CD8-positive, alpha-beta memory T cell (primary cell): ENCODE measurements around the gene IDH1. TPM values are rescaled to one million over a fixed set of nuclear protein-coding genes. Genes with fewer than 3 reads are reported as not detected.
"Not testable (repeated sequence)": the region's sequence is repeated elsewhere in the genome, so short reads cannot be mapped to it uniquely, and the experiment has no call there.

Experiments used
- CTCF ChIA-PET: fragments of 350-600 bp; sonication (Branson Sonifier 250); formaldehyde crosslinking; loops from one replicate; lab custom pipeline; 2021; ENCODE audit warnings: antibody characterized with exemption; lab: Charles Lee
- POLR2A ChIA-PET: fragments of 350-600 bp; sonication (Branson Sonifier 250); formaldehyde crosslinking; loops from one replicate; lab custom pipeline; 2021; ENCODE audit warnings: antibody characterized with exemption; lab: Charles Lee
- DNase-seq, 5 donors: peaks; one replicate each; pipeline versions ENCODE4 v3.0.0 to v3.0.0-alpha.2; 2020 to 2022; ENCODE audit warnings: mixed read lengths in 1 of 5
- H3K27ac ChIP-seq: one replicate; pipeline ENCODE4 v1.7.0; 2013; ENCODE audit warnings: low read depth, mild to moderate bottlenecking, low read length, moderate library complexity
- H3K27me3 ChIP-seq: 2 replicates; pipeline ENCODE4 v1.7.0; 2013; ENCODE audit warnings: low read length, mild to moderate bottlenecking; ENCODE audit not compliant: insufficient read depth, poor library complexity, severe bottlenecking
- H3K36me3 ChIP-seq: 2 replicates; pipeline ENCODE4 v1.7.0; 2013; ENCODE audit warnings: mild to moderate bottlenecking, low read length, moderate library complexity; ENCODE audit not compliant: insufficient read depth
- H3K4me1 ChIP-seq: 2 replicates; pipeline ENCODE4 v1.7.0; 2013; ENCODE audit warnings: mild to moderate bottlenecking, low read length, moderate library complexity; ENCODE audit not compliant: insufficient read depth
- H3K4me3 ChIP-seq: 2 replicates; pipeline ENCODE4 v1.7.0; 2013; ENCODE audit warnings: mild to moderate bottlenecking, low read length
- H3K9me3 ChIP-seq: 2 replicates; pipeline ENCODE4 v1.7.0; 2013; ENCODE audit warnings: mild to moderate bottlenecking, low read length
- H3K27ac Mint-ChIP-seq, 8 donors: one replicate each; pipeline ENCODE4 v1.8.0; 2020 to 2021; ENCODE audit warnings: mixed read lengths in 8 of 8, mild to moderate bottlenecking in 6 of 8, inconsistent platforms in 3 of 8, moderate library complexity in 3 of 8
- H3K27me3 Mint-ChIP-seq, 2 donors: one replicate each; pipeline ENCODE4 v1.8.0; 2020 to 2021; ENCODE audit warnings: mixed read lengths in 2 of 2, mild to moderate bottlenecking in 1 of 2, moderate library complexity in 1 of 2
- H3K36me3 Mint-ChIP-seq, 3 donors: one replicate each; pipeline ENCODE4 v1.8.0; 2020 to 2021; ENCODE audit warnings: mixed read lengths in 3 of 3, inconsistent platforms in 1 of 3, mild to moderate bottlenecking in 1 of 3
- H3K4me1 Mint-ChIP-seq, 3 donors: one replicate each; pipeline ENCODE4 v1.8.0; 2020 to 2021; ENCODE audit warnings: mixed read lengths in 3 of 3, inconsistent platforms in 1 of 3, mild to moderate bottlenecking in 1 of 3
- H3K4me3 Mint-ChIP-seq, 7 donors: one replicate each; pipeline ENCODE4 v1.8.0; 2020 to 2021; ENCODE audit warnings: mixed read lengths in 7 of 7, mild to moderate bottlenecking in 6 of 7, moderate library complexity in 4 of 7, inconsistent platforms in 2 of 7
- H3K9me3 Mint-ChIP-seq, 5 donors: one replicate each; pipeline ENCODE4 v1.8.0; 2020 to 2022; ENCODE audit warnings: mixed read lengths in 5 of 5, mild to moderate bottlenecking in 3 of 5, moderate library complexity in 2 of 5, inconsistent platforms in 1 of 5
- polyA plus RNA-seq: library from polyadenylated mRNA; unstranded; fragments of 300-500 nt; fragmentation: Illumina TruSeq; gene quantifications from one replicate; pipeline ENCODE4 v1.2.3, GENCODE V29; 2021
- total RNA-seq, 2 experiments: library from RNA; stranded (reverse); gene quantifications; one replicate each; pipeline ENCODE4 v1.2.3, GENCODE V29; 2021

IDH1 gene
- total and polyA plus RNA-seq, 3 experiments from 2014 or later: 5.8 to 21.5 (median 18.9) TPM

DNA sequence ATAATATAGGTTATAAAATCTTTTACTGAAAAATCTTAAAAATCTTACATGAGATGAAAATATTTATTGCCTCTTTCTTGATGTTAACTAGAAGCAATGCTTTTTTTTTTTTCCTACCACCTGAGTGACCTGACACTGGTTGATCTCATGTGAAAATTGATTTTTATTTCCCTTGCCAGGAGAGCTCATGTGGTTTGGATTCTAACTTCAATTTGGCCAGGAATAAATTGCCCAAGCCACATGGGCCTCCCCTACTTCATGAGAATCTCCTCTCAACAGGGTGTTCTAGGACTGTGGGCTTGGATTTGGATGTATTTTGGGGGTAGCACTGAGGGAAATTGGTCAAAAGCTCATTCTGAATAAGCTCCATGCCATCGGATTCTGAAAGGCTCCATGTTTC lies 20.1 kb downstream of the IDH1 start:
- H3K4me1 ChIP-seq: no peaks in the 10 kb centered on the region
- peaks cover 18 to 45% (median 35%) of the 10 kb centered on the region in 3 donors for H3K36me3 Mint-ChIP-seq
- peaks cover 0 to 4% of the 10 kb centered on the region in 2 donors for H3K27me3 Mint-ChIP-seq
- H3K9me3 Mint-ChIP-seq: peaks cover 5 to 12% (median 10%) of the 10 kb centered on the region in 5 donors
- no peaks in the 10 kb centered on the region for H3K4me1 Mint-ChIP-seq
- no peaks in the 10 kb centered on the region for H3K27me3 ChIP-seq
- ChIA-PET CTCF (no interaction called here), POLR2A (no interaction called here)
- H3K4me3 ChIP-seq: no peak overlapping the region
- no peak for DNase-seq
- H3K9me3 ChIP-seq: no peaks in the 10 kb centered on the region
- no peak overlapping the region for H3K27ac Mint-ChIP-seq
- no peak overlapping the region for H3K4me3 Mint-ChIP-seq
- no peak overlapping the region for H3K27ac ChIP-seq
- H3K36me3 ChIP-seq: peaks cover 9% of the 10 kb centered on the region

DNA sequence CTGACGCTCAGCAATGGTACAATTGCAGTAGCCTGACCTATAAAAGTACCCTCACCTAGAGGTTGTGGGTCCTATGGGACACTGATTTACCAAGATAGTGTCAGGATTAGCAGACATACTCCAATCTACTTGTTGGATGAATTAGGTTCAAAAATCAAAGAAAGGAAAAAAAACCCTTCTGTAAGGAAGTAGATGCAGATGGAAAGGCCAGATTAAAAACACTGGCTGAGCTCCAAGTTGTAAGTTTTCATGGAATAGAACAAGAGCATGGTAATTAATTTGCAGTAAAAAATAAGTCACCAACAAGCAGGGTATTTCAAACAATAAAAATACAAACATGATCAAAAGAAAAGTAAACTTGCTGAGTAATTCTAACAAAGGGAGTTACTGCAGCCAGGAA lies 26.4 kb downstream of the IDH1 start:
- Mint-ChIP-seq H3K27ac (peak overlapping the region in 1 of 8 donors; percentile 22), H3K4me1 (no peaks in the 10 kb centered on the region), H3K4me3 (no peak overlapping the region), H3K36me3 (peaks cover 0 to 6% (median 0%) of the 10 kb centered on the region in 3 donors), H3K27me3 (peaks cover 6% of the 10 kb centered on the region in 2 donors), H3K9me3 (peaks cover 5 to 10% (median 6%) of the 10 kb centered on the region in 5 donors)
- no peak for DNase-seq
- Histone ChIP-seq H3K36me3 (no peaks in the 10 kb centered on the region), H3K4me1 (no peaks in the 10 kb centered on the region), H3K9me3 (no peaks in the 10 kb centered on the region), H3K27me3 (no peaks in the 10 kb centered on the region), H3K4me3 (no peak overlapping the region), H3K27ac (no peak overlapping the region)
- ChIA-PET POLR2A (no interaction called here), CTCF (interaction anchor here (0.9 kb wide), 1 partner anchor 53 kb away, joined by 3 read pairs; no protein-coding TSS in a partner anchor)

DNA sequence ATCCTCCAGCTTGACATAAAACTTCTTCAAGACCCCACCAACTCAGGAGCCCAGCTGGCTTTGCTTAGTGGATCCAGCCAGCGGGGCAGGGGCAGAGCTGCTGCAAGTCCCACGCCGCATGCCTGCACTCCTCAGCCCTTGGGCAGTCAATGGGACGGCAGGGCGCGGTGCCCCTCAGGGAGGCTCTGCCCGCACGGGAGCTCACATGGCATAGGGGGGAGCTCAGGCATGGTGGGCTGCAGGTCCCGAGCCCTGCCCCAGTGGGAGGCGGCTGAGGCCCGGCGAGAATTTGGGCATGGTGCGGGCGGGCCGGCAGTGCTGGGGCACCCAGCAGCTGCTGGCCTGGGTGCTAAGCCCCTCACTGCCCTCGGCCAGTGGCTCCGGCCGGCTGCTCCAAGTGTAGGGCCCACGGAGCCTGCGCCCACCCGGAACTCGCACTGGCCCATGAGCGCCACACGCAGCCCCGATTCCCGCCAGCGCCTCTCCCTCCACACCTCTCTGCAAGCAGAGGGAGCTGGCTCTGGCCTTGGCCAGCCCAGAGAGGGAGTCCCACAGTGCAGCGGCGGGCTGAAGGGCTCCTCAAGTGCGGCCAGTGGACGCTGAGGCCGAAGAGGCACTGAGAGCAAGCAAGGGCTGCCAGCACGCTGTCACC lies 27.2 kb downstream of the IDH1 start:
- Mint-ChIP-seq H3K36me3 (peaks cover 0 to 6% (median 0%) of the 10 kb centered on the region in 3 donors), H3K27ac (no peak overlapping the region), H3K9me3 (peaks cover 5 to 10% (median 6%) of the 10 kb centered on the region in 5 donors), H3K4me1 (no peaks in the 10 kb centered on the region), H3K4me3 (no peak overlapping the region), H3K27me3 (peaks cover 6% of the 10 kb centered on the region in 2 donors)
- H3K9me3 ChIP-seq: no peaks in the 10 kb centered on the region
- no peak for DNase-seq
- H3K27me3 ChIP-seq: no peaks in the 10 kb centered on the region
- POLR2A ChIA-PET: no interaction called here
- no peaks in the 10 kb centered on the region for H3K36me3 ChIP-seq
- no peak overlapping the region for H3K4me3 ChIP-seq
- no peaks in the 10 kb centered on the region for H3K4me1 ChIP-seq
- H3K27ac ChIP-seq: no peak overlapping the region
- CTCF ChIA-PET: interaction anchor here (0.6 to 0.9 kb wide), 2 partner anchors 27 to 407 kb away, joined by 3 to 5 read pairs; no protein-coding TSS in a partner anchor

DNA sequence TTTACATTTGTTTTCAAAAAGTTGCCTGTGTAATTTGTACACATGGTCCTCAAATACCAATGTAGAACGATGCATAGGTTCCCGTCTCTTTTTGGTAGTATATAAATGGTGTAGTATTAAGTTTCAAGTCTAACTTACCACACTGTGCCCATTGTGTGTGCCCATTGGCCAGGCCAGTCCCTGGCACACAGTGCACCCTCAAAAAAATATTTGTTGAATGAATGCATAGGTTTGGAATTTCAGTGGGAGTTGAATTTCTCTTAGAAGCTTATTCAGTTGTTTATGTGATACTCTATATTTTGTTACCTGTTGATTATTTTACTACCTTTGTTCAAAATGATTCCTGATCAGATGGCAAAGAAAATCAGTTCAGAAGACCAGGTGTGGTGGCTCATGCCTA lies 30.1 kb downstream of the IDH1 start:
- H3K4me3 Mint-ChIP-seq: no peak overlapping the region
- H3K9me3 Mint-ChIP-seq: peaks cover 0 to 3% (median 0%) of the 10 kb centered on the region in 5 donors
- H3K27me3 Mint-ChIP-seq: peaks cover 3 to 11% of the 10 kb centered on the region in 2 donors
- CTCF ChIA-PET: interaction anchor here (0.6 kb wide), 1 partner anchor 454 kb away, joined by 3 read pairs; no protein-coding TSS in a partner anchor
- H3K36me3 Mint-ChIP-seq: peaks cover 0 to under 1% (median 0%) of the 10 kb centered on the region in 3 donors
- Histone ChIP-seq H3K4me3 (no peak overlapping the region), H3K9me3 (no peaks in the 10 kb centered on the region), H3K36me3 (no peaks in the 10 kb centered on the region), H3K27ac (no peak overlapping the region), H3K27me3 (no peaks in the 10 kb centered on the region), H3K4me1 (no peaks in the 10 kb centered on the region)
- no peak for DNase-seq
- H3K4me1 Mint-ChIP-seq: no peaks in the 10 kb centered on the region
- H3K27ac Mint-ChIP-seq: no peak overlapping the region
- POLR2A ChIA-PET: no interaction called here

DNA sequence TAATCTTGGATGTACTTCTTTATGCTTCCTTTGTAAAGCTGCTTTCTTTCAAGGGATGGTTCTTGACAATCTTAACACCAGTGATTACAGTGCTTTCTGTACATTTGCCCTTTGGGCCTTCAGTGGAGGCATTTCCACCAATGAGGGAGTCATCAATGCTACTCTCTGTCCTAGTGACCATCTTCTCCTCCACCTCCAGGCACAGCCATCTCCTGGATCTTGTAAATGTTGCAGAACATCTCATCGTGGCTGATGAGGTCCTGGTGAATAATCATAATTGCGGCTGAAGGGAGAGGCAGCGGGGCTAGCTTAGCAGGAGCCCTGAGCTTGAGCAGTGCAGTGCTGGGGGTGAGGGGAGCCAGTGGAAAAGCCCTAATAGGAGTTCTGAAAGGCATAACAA lies 32.5 kb downstream of the IDH1 start:
- POLR2A ChIA-PET: no interaction called here
- no peaks in the 10 kb centered on the region for H3K27me3 ChIP-seq
- H3K27ac ChIP-seq: no peak overlapping the region
- Mint-ChIP-seq H3K4me1 (no peaks in the 10 kb centered on the region), H3K9me3 (peaks cover 0 to 7% (median 0%) of the 10 kb centered on the region in 5 donors), H3K36me3 (peaks cover 0 to 3% (median 0%) of the 10 kb centered on the region in 3 donors), H3K4me3 (no peak overlapping the region), H3K27me3 (peaks cover 4 to 11% of the 10 kb centered on the region in 2 donors), H3K27ac (no peak overlapping the region)
- CTCF ChIA-PET: no interaction called here
- H3K9me3 ChIP-seq: no peaks in the 10 kb centered on the region
- H3K4me1 ChIP-seq: no peaks in the 10 kb centered on the region
- no peak for DNase-seq
- H3K36me3 ChIP-seq: no peaks in the 10 kb centered on the region
- no peak overlapping the region for H3K4me3 ChIP-seq

DNA sequence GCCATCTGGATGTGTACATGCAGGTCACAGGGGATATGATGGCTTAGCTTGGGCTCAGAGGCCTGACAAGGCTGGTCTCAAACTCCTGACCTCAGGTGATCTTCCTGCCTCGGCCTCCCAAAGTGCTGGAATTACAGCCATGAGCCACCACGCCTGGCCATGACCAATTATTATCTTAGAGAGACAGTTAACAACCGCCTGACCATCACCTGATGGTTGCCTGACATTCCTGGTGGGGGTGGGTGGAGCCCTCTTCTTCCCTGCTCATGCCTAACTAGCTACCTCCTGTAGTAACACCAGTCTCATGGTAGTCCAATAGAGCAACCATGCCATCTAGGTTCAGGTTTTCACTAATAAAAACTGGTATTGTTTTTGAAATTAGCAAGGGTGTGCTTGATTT lies 33.0 kb downstream of the IDH1 start:
- H3K4me1 ChIP-seq, H3K36me3 Mint-ChIP-seq, H3K4me1 Mint-ChIP-seq, H3K36me3 ChIP-seq, H3K4me3 ChIP-seq, H3K27ac Mint-ChIP-seq, CTCF ChIA-PET, DNase-seq, H3K27ac ChIP-seq, POLR2A ChIA-PET, H3K27me3 ChIP-seq, H3K9me3 Mint-ChIP-seq, H3K9me3 ChIP-seq, H3K4me3 Mint-ChIP-seq: not testable (repeated sequence)
- peaks cover 3 to 11% of the 10 kb centered on the region in 2 donors for H3K27me3 Mint-ChIP-seq

DNA sequence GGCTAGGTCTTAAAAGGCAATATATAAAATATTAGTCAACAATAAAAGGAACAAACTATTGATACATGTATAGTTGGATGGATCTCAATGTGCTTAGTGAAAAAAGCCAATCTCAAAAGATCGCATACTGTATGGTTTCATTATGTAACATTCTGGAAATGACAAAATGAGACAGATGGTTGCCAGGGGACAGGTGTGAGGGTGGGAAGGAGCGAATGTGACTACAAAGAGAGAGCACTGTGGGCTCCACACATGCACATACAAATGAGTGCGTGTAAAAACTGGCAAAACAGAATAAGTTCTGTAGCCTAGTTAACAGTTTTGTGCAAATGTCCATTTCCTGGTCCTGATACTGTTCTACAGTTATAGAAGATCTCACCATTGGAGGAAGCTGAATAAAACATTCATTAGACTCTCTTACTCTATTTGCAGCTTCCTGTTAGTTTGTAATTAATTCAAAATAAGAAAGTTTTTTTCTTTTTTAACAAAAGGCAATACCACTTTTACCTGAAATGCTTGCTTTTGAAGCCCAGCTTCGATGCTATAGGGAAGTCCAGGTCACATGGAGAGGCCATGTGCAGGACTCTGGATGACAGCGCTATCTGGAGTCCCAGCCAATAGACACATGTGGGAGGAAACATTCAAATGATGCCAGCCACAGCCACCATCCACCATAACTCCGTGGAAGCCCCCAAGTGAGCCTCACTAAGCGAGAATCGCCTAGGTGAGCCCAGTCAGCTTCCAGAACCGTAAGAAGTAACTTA lies 44.0 kb downstream of the IDH1 start:
- H3K4me1 Mint-ChIP-seq: peaks cover 2 to 13% (median 10%) of the 10 kb centered on the region in 3 donors
- Histone ChIP-seq H3K4me1 (no peaks in the 10 kb centered on the region), H3K9me3 (no peaks in the 10 kb centered on the region), H3K27me3 (no peaks in the 10 kb centered on the region), H3K4me3 (no peak overlapping the region), H3K36me3 (no peaks in the 10 kb centered on the region), H3K27ac (no peak overlapping the region)
- no peak overlapping the region for H3K4me3 Mint-ChIP-seq
- H3K36me3 Mint-ChIP-seq: no peaks in the 10 kb centered on the region
- H3K27ac Mint-ChIP-seq: no peak overlapping the region
- no peak for DNase-seq
- H3K9me3 Mint-ChIP-seq: peaks cover 0 to 2% (median 0%) of the 10 kb centered on the region in 5 donors
- H3K27me3 Mint-ChIP-seq: peaks cover 1 to 5% of the 10 kb centered on the region in 2 donors
- ChIA-PET CTCF (no interaction called here), POLR2A (no interaction called here)
